SK-N-SH (cell line): ENCODE data around the gene NUMB. TPM values are rescaled to one million over a fixed set of nuclear protein-coding genes. Genes with fewer than 3 reads are reported as not detected.

Experiments
- CTCF ChIA-PET: fragments of 300-600, 350-600 bp; formaldehyde crosslinking; extraction: SDS; loops from one replicate; lab custom pipeline; 2021; lab: Yijun Ruan, JAX
- POLR2A ChIA-PET: fragments of 350-600 bp; sonication (Branson Sonifier 250); formaldehyde crosslinking; extraction: SDS; loops from one replicate; lab custom pipeline; 2020; ENCODE audit warnings: antibody characterized with exemption, inconsistent platforms; lab: Yijun Ruan, JAX
- DNase-seq: peaks from one replicate; pipeline ENCODE4 v3.0.0; 2012
- H2AFZ ChIP-seq: fragments of 200-600 bp; sonication (generic); 2 replicates; pipeline ENCODE4 v1.8.1; 2016; ENCODE audit warnings: antibody characterized with exemption, mild to moderate bottlenecking, low read depth
- H3F3A ChIP-seq: fragments of 200-600 bp; sonication (generic); replicated peaks from 2 replicates; pipeline ENCODE3; 2016; ENCODE audit warnings: antibody characterized with exemption, mild to moderate bottlenecking; ENCODE audit not compliant: insufficient read depth
- H3K27ac ChIP-seq, 2 experiments: fragments of 200-500 bp in 1 of 2; fragments of 200-600 bp in 1 of 2; sonication (Bioruptor generic) in 1 of 2; sonication (generic), shearing (Covaris generic) in 1 of 2; 2 replicates each; pipeline versions ENCODE4 v1.5.1 to v1.6.1; 2014 to 2016; ENCODE audit warnings: low read depth in 2 of 2, inconsistent platforms in 1 of 2, low read length in 1 of 2, mild to moderate bottlenecking in 1 of 2, mixed read lengths in 1 of 2
- H3K27me3 ChIP-seq: fragments of 200-600 bp; sonication (generic), shearing (Covaris generic); 2 replicates; pipeline ENCODE4 v1.6.1; 2016; ENCODE audit warnings: mixed run types; ENCODE audit not compliant: insufficient read depth
- H3K36me3 ChIP-seq, 2 experiments: fragments of 200-500 bp in 1 of 2; fragments of 200-600 bp in 1 of 2; sonication (Bioruptor generic) in 1 of 2; sonication (generic) in 1 of 2; replicated peaks in 1 of 2; 2 replicates each; pipeline versions ENCODE3 to v1.5.1; 2014 to 2016; ENCODE audit warnings: low read length in 1 of 2, mild to moderate bottlenecking in 1 of 2; ENCODE audit not compliant: insufficient read depth in 2 of 2, control insufficient read depth in 1 of 2
- H3K4me1 ChIP-seq, 2 experiments: fragments of 200-500 bp in 1 of 2; fragments of 200-600 bp in 1 of 2; sonication (Bioruptor generic) in 1 of 2; sonication (generic), shearing (Covaris generic) in 1 of 2; 2 replicates each; pipeline versions ENCODE4 v1.5.1 to v1.6.1; 2014 to 2016; ENCODE audit warnings: low read depth in 1 of 2, low read length in 1 of 2, mixed run types in 1 of 2; ENCODE audit not compliant: insufficient read depth in 2 of 2, control insufficient read depth in 1 of 2
- H3K4me2 ChIP-seq: fragments of 200-600 bp; sonication (generic), shearing (Covaris generic); 2 replicates; pipeline ENCODE4 v1.6.1; 2017; ENCODE audit warnings: mixed run types
- H3K4me3 ChIP-seq, 2 experiments: fragments of 200-500 bp in 1 of 2; fragments of 200-600 bp in 1 of 2; sonication (Bioruptor generic) in 1 of 2; sonication (generic), shearing (Covaris generic) in 1 of 2; 2 replicates each; pipeline versions ENCODE4 v1.5.1 to v1.8.1; 2014 to 2016; ENCODE audit warnings: low read depth in 2 of 2, inconsistent platforms in 1 of 2, low read length in 1 of 2, mild to moderate bottlenecking in 1 of 2, mixed read lengths in 1 of 2, moderate library complexity in 1 of 2
- H3K79me2 ChIP-seq: fragments of 200-600 bp; sonication (generic); 2 replicates; pipeline ENCODE4 v1.8.1; 2017; ENCODE audit warnings: mild to moderate bottlenecking; ENCODE audit not compliant: insufficient read depth
- H3K9ac ChIP-seq: fragments of 200-600 bp; sonication (generic); 2 replicates; pipeline ENCODE4 v1.6.1; 2017; ENCODE audit warnings: mixed run types
- H3K9me2 ChIP-seq: fragments of 200-600 bp; sonication (generic); 2 replicates; pipeline ENCODE4 v1.6.1; 2017; ENCODE audit warnings: mixed run types
- H3K9me3 ChIP-seq: fragments of 200-600 bp; sonication (generic); 2 replicates; pipeline ENCODE4 v1.6.1; 2017; ENCODE audit warnings: mixed run types, mild to moderate bottlenecking, moderate library complexity
- H4K20me1 ChIP-seq: fragments of 200-600 bp; sonication (generic); 2 replicates; pipeline ENCODE4 v1.6.1; 2017; ENCODE audit warnings: mild to moderate bottlenecking, mixed run types; ENCODE audit not compliant: insufficient read depth
- FOXJ3 ChIP-seq: sonication (generic); formaldehyde crosslinking; IDR thresholded peaks from 2 replicates; pipeline ENCODE4 v1.5.1; 2020; ENCODE audit warnings: mild to moderate bottlenecking, missing genetic modification reagents
- GATA2 ChIP-seq: sonication (generic); formaldehyde crosslinking; IDR thresholded peaks from 2 replicates; pipeline ENCODE4 v1.5.0; 2020; ENCODE audit warnings: mild to moderate bottlenecking, missing genetic modification reagents
- MAX ChIP-seq: IDR thresholded peaks from 2 replicates; pipeline ENCODE4 v1.4.0; 2012; ENCODE audit warnings: low read depth
- MXI1 ChIP-seq: IDR thresholded peaks from 2 replicates; pipeline ENCODE4 v1.6.1; 2012; ENCODE audit warnings: mild to moderate bottlenecking, low read depth, low read length, improper control_type of control experiment
- POLR2AphosphoS5 ChIP-seq: IDR thresholded peaks from 2 replicates; pipeline ENCODE4 v1.6.1; 2012; ENCODE audit warnings: low read depth, low read length
- REST ChIP-seq: IDR thresholded peaks from 2 replicates; pipeline ENCODE4 v1.6.1; 2012; ENCODE audit warnings: mild to moderate bottlenecking, low read depth, low read length, moderate library complexity
- RXRA ChIP-seq: IDR thresholded peaks from 2 replicates; pipeline ENCODE4 v1.4.0; 2012; ENCODE audit warnings: low read depth, mild to moderate bottlenecking, borderline replicate concordance
- TCF12 ChIP-seq: IDR thresholded peaks from 2 replicates; pipeline ENCODE4 v1.4.0; 2012
- USF1 ChIP-seq: IDR thresholded peaks from 2 replicates; pipeline ENCODE4 v1.4.0; 2012; ENCODE audit warnings: low read depth, borderline replicate concordance
- USF2 ChIP-seq: fragments of 150-350 bp; IDR thresholded peaks from 2 replicates; pipeline ENCODE4 v1.6.1; 2017; ENCODE audit warnings: antibody characterized with exemption, low read length, low read depth, borderline replicate concordance
- YY1 ChIP-seq: IDR thresholded peaks from 2 replicates; pipeline ENCODE4 v1.4.0; 2012; ENCODE audit warnings: low read depth, mild to moderate bottlenecking
- WGBS: methylation state at CpG from one replicate; pipeline ENCODE4 v1.1.6; 2017; ENCODE audit warnings: low lambda C conversion rate; 5-methylcytosine and 5-hydroxymethylcytosine counted together
- polyA plus RNA-seq, 3 experiments: library from polyadenylated mRNA; depleted of rRNA; stranded (reverse); fragments of >200 nt; gene quantifications; 2 replicates each; pipeline ENCODE4 v1.2.3, GENCODE V29; 2012

Gene NUMB
- polyA plus RNA-seq, 1 of the 3 experiments (the other 2 are of a cell fraction): 58.4 TPM

- TF ChIP-seq USF1 (no peak), FOXJ3 (CRISPR knock-in tag) (no peak), USF2 (no peak), MAX (no peak), REST (no peak)
- TF ChIP-seq, all 33 proteins: peak for 11
Observed at GRCh38 chr14:73458183-73458976, at the start of gene NUMB (continued).

- POLR2A ChIA-PET: no interaction called here
- WGBS: 82% methylated on average over 3 of the region's 3 CpGs
- Histone ChIP-seq H3K79me2 (no peaks in the 10 kb centered on the region), H4K20me1 (no peaks in the 10 kb centered on the region), H3K9ac (no peak overlapping the region), H3K4me3 (no peak overlapping the region), H3K27ac (no peak overlapping the region), H3K9me3 (no peaks in the 10 kb centered on the region), H3K27me3 (no peaks in the 10 kb centered on the region), H3F3A (peaks cover 3% of the 10 kb centered on the region), H3K9me2 (no peaks in the 10 kb centered on the region), H3K4me2 (no peak overlapping the region), H2AFZ (no peak overlapping the region), H3K4me1 (no peaks in the 10 kb centered on the region), H3K36me3 (no peaks in the 10 kb centered on the region)
- no peak for DNase-seq
- TF ChIP-seq MAX (no peak), TCF12 (no peak), MXI1 (no peak), RXRA (no peak), GATA2 (CRISPR knock-in tag) (no peak), POLR2AphosphoS5 (no peak), YY1 (no peak), REST (no peak), USF1 (no peak), FOXJ3 (CRISPR knock-in tag) (no peak)
- CTCF ChIA-PET: interaction anchor here (0.6 to 2.5 kb wide), 2 partner anchors 130 to 344 kb away, joined by 3 to 10 read pairs; no protein-coding TSS in a partner anchor
Observed at GRCh38 chr14:73503648-73504047, 45.3 kb upstream of the NUMB start.
